Right hindlimb (tissue), 1 donor: ENCODE results near the gene CLDN14.

Experiments
- DNase-seq: peaks from one replicate; pipeline ENCODE4 v3.0.0-alpha.2; 2018

CLDN14 gene

DNA sequence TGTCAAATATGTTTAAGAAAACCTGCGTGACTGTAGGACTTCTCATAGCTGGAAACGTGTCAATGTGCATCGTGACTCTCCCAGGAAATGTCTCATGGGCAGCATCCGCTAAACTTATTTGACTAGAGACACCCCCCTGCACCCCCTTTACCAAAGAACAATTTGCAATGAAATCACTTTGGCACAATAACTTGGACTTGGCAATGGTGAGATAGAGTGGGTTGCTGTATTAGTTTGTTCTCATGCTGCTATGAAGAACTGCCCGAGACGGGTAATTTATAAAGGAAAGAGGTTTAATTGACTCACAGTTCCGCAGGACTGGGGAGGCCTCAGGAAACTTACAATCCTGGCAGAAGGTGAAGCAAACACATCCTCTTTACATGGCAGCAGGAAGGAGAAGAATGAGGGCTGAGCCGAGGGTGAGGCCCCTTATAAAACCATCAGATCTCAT, 13.8 kb downstream of the CLDN14 start:
- no peak for DNase-seq

DNA sequence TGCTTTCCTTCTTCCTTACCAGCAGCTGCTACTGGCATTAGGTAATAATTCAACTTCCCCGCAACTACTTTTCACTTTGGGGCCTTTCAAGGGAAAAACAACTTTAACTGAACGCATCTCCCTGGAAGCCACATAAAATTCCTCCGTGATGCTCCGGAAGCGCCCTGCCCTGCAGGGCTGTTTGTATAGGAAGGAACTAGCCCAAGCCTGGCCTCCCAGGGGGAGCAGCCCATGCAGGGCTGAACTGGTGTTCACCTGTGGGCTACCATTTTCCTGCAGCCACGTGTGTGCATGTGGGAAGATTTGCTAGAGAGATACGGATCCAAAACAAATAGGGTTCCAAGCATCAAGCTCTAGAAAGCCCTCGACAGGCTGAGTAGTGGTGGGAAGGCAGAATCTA, 14.4 kb downstream of the CLDN14 start:
- DNase-seq: no peak

DNA sequence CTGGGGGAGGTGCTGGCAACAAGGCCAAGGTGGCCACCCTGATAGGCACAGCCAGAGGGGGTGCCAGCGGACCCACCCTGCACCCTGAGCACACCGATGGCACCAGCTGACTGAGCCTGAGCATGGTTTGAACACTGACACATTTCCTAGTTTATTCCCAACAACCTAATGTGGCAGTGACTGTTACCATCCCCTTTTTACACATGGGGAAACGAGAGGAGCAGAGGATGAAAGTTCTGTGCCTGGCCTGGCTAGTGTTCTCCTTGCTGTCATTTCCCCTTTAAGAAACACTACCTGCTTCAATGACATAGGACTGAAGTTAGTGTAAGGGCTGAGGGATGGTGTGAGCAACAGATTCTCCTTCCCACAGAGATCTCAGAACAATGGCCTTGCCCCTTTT, 15.3 kb downstream of the CLDN14 start:
- no peak for DNase-seq

DNA sequence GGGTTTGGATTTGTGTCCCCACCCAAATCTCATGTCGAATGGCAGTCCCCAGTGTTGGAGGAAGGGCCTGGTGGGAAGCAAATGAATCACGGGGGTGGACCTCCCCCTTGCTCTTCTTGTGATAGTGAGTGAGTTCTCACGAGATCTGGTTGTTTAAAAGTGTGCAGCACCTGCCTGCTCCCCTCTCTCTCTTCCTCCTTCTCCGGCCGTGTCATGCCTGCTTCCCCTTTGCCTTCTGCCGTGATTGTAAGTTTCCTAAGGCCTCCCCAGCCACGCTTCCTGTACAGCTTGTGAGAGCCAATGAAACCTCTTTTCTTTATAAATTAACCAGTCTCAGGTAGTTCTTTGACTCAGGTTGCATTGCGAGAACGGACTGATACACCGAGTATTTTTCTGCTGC, 15.9 kb downstream of the CLDN14 start:
- DNase-seq: no peak

DNA sequence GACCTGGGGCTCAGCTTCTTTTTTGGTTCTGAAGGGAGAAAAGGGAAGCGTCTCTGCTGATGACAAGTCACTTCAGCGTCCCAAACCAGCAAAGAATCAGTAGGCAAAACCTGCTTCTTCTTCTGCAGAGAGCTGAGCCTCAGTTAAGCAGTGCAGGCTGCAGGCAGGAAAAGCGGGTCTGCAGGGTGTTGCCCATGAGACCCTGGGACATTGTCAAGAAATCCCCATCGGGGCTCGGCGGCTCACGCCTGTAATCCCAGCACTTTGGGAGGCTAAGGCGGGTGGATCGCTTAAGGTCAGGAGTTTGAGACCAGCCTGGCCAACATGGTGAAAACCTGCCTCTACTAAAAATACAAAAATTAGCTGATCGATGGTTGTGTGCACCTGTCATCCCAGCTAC, 16.7 kb downstream of the CLDN14 start:
- DNase-seq: no peak

DNA sequence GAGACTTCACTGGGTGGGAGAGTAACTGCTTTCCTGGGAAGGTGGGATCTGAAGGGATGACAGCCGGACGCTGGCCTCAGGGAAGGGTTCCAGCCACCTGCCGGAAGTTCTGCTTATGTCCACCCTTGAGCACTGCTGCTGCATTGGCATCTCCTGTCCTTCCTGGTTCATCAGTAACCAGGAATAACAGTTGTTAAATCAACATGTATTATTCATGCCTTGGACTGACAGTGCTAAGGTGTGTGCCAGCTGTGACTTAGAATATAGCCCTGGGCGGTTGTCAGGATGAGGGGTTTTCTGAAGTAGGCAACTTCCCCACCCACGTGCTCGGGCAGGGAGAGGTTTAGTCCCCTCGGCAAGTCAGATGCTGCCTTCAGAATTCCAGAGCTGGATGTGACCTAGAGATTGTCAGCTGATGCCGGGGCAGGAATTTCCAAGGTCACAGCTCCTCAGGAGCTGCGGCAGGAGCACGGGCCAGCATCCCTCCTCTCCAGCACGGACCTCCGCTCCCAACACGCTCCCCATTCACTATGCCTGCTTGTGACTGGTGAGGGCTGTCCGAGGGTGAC, 17.9 kb downstream of the CLDN14 start:
- DNase-seq: no peak

DNA sequence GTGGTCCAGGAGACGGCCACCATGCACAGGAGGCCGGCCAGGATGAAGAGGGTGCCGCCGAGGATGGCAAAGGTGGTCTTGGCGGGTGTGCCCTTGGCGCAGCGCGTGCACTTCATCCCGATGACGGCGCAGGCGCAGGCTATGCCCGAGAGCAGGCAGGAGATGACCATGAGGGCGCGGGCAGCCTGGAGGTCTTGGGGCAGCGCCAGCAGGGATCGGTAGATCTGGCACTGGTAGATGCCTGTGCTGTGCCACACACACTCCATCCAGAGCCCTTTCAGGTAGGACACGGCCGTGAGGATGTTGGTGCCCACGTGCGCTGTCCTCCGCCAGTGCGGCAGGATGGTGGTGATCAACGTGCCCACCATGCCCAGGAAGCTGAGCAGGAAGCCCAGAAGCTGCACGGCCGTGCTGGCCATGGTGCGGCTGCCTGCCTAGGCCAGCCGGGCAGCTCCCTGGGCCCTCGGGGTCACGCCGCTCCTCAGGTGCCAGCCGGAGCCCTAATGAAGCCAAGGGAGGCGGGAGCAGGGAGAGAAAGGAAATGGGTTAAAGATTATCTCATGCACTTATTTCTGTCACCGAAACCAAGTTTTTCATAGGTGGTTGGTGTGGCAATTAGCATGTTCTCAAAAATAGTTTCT, 18.5 kb downstream of the CLDN14 start:
- no peak for DNase-seq

DNA sequence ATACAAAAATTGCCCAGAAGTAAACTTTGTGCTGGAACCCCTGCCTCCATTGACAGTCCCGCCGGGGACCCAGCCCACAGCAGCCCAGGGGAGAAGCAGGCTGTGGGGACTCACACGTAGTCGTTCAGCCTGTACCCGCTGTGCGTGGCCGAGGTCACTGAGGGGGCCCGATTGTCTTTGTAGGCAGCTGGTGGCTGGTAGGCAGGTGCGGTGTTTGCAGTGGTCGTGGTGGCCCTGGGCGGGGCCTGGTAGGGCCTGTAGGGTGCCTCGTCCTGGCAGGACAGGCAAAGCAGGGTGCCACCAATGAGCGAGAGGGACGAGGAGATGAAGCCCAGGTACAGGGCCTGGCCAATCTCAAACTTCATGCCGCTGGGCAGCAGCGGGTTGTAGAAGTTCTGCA, 19.1 kb downstream of the CLDN14 start:
- DNase-seq: no peak

DNA sequence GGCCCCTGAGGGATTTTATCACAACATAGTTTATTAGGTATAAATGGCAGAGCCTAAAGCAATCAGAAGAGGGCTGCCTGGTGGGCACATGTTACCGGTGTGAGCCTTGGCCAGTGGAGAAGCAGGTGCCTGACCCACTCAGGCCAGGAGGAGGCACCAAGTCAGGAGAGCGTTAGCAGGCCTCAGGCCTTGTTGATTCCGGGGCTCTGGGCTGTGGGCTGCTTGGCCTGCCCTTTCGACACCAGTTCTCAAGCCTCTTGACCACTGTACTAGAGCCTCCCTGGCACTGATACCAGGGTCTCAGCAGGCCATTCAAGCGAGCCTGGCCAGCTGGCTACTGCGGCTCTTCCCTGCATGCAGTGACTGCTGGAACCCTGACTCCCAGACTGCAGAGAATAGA, 20.8 kb downstream of the CLDN14 start:
- no peak for DNase-seq

DNA sequence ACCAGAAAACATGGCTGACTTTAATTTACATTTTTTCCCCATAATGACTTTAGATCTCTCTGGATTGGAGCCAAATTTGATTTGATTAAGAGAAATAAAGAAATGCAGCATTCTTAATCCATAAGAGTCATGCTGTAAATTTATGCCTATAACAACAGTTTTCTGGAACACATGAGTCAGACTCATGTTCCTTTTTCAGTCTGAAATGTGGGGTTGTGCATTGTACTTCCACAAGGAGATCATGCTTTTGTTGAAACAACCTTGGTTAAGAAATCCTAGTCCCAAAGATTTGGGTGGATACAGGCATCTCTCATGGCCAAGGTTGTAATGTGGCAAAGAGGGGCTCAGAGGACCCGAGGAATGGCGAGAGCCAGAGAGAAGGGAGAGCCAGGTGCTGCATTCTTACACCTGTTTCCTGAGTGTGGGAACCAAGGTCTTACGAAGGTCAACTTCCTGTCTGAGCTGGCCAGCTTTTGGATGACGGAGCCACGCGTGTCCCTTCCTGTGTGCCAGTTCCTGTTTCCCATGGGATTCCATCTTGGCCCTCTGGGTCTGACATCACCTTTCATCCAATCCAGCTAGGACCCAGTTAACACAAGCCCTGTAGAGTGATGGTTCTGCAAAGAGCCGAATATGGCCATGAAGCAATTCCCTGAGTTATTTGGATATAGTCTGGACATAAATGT, 23.1 kb downstream of the CLDN14 start:
- DNase-seq: no peak

DNA sequence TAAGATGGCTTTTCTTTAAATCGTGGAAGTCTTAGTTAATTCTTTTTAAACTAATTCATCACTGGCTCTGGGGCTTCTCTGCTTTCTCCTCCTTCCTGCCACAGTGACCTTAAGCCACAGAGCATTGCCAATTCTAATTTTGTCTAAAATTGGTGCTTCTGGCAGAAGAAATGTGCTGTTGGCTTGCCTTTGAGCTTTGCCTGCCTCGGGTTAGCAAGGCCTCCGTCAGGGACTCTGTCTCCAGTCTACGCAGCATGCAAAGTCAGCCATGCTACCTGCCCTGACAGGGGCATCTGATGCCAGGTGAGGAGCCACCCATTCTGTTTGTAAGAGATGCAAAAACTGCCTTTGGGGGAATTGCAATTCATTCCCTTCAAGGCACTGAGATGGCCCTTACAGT, 25.2 kb downstream of the CLDN14 start:
- DNase-seq: no peak

DNA sequence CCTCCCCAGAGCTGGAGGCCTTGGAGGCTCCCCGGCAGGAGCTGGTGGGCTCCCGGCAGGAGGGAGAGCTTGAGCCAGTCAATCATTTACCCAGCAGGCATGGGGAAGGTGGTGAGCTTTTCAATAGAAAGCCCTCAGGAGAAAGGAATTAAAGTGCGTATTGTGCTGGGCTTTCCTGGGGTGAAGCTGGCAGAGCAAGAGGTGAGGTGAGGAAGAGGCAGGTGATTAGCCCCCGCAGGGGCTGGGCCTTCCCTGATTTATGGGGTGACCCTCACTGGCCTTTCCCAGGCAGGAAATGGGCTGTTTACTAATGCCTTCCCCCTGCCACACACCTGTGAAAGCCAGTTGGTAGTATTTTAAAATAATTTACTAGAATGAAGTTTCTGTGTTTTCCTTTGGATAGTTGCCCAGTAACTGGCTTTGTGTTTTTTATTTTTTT, 25.8 kb downstream of the CLDN14 start:
- DNase-seq: no peak

DNA sequence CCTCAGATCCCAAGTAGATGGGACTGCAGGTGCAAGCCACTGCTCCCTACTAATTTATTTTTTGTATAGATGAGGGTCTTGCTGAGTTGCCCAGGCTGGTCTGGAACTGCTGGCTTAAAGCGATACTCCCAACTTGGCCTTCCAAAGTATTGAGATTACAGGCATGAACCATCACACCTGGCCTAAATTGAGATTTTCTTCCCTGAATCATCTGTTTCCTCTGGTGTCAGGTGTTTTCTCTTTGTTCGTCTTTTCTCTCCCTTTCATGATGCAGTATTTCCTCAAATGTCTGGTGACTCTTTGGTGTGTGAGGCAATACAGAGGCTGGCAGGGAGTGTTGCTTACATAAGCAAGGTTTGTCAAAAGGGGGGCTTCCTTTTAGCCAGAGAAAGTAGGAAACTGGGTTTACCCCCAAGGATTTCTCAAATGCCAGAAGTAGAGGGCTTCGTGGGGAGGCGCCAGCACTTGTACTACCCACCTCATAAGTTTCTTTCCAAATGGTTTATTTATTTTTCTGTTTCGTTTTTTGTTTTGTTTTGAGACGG, 27.6 kb downstream of the CLDN14 start:
- DNase-seq: no peak

DNA sequence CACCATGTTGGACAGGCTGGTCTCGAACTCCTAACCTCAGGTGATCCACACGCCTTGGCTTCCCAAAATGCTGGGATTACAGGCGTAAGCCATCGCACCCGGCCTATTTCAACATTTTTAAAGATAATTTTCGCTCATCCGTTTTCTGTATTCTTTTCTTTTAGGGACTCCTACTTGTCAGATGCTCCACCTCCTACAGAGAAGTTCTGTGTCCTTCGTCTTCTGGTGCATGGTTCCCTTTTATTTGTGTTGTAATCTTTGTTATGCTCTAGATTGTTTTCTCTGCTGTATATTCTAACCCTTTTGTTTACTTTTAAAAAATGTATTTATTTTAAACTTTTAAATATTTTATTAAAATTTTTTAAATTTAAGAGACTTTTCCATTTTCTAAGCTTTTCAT, 28.4 kb downstream of the CLDN14 start:
- no peak for DNase-seq

DNA sequence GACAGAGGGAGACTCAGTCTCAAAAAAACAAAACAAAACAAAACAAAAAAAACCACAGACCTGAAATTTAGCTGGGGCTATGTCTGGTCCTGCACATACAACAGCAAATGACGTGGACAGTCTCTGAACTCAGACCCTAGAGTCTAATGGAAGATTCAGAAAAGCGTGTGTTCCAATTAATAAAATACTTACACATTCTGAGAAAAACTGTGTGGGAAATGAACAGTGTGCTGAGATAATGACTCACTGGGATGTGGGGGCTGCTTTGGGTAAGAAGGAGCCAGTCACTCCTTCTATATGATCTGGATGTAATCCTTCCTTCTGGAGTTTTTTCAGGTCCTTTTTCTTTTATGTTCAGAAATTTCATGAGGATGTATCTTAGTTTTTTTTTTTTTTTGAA, 29.4 kb downstream of the CLDN14 start:
- DNase-seq: no peak

DNA sequence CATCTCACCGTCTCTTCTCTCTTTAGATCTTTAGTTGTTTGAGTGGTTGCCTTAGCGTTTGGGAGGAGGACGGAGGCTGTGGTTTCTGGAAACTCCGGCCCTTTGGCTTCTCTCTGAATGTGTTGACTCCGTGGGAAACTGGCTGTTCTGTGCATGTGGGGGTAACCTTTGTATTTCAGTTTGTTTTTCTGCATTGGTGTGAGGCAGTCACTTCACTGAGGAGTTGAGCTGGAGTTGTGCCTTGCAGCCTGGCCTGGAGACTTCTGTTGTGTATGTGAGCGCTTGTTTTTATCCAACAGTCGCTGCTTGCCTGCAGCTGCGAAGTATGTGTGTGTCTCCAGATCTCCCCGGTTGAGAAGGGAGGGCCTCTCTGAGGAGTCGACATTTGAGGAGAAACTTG, 33.6 kb downstream of the CLDN14 start:
- DNase-seq: no peak

DNA sequence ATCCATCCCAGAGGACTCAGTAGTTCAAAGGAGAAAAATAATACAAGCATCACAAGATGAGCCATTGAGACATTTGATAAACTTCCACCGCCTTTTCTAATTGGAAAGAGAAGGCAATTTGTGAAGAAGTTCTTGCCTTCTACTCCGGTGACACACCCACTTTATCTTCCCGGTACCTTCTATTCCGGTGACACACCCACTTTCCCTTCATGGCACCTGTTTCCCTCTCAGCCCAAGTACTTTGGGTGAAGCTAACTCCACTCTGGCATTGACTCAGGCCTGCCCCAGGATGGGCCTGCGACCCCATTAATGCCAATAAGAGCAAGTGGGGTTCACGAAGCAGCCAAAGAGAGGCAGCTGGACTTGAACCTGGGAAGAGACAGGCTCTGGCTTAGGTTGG, 38.2 kb downstream of the CLDN14 start:
- no peak for DNase-seq

DNA sequence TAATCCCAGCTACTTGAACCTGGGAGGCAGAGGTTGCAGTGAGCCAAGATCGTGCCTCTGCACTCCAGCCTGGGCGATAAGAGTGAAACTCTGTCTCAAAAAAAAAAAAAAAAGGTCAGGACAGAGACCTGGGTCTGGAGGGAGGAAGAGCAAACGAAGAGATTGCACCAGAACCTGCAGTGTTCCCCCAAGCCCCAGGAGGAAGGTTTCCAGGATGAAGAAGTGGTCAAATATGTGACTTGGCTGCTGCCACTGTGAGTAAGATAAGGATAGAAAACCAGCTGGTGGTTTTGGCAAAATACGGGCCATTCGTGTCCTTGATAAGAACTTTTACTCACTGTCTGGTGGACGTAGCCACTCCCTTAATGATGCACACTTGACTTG, 42.2 kb downstream of the CLDN14 start:
- DNase-seq: no peak

DNA sequence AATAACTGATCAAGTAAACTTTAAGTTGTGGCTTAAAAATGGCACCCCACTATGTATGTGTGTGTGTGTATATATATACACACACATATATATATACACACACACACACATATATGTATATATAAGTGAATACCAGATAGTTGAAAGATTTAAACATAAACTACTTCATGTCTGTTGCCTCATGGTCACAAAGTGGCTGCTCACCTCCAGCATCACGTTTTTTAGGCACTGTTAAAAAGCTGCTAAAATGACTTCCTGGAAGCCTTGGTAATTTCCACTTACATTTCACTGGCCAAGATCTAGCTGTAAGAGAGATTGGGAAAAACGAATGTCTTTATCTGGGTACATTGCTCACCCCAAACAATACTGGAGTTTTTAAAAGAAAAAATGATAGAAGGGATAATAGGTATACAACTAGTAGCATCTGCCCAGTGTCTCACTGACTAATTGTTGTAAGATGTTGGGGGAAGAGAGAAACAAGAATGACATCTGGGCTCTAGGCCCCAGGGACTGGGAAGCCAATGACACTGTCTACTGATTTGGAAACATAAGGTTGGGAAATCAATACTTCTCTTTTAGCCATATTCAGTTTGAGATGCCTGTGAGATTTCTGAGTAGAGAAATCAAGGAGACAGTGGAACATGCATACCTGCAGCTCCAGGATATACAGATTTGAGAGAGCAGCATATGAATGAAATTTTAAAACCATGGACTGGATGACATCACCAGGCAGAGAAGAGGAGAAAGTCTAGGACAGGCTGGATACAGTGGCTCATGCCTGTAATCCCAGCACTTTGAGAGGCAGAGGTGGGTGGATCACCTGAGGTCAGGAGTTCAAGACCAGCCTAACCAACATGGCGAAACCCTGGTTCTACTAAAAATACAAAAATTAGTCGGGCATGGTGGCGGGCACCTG, 42.8 kb downstream of the CLDN14 start:
- no peak for DNase-seq

DNA sequence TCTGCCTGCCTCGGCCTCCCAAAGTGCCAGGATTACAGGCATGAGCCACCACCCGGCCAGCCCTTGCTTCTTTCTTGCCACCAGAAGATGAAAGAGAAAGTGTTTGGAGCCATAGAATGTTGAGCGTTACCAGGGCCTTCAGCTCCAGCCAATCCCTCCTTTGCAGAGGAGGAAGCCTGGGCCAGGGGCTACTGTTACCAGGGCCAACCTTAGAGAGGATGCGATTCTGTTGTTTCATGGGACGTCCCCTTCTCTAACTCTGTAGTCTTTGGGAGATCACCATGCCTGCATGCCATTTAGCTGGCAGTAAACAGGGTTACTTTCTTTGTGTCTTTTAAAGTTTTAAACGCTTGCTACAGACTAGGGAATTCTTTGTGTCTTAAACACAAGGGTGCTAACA, 45.8 kb downstream of the CLDN14 start:
- DNase-seq: no peak

DNA sequence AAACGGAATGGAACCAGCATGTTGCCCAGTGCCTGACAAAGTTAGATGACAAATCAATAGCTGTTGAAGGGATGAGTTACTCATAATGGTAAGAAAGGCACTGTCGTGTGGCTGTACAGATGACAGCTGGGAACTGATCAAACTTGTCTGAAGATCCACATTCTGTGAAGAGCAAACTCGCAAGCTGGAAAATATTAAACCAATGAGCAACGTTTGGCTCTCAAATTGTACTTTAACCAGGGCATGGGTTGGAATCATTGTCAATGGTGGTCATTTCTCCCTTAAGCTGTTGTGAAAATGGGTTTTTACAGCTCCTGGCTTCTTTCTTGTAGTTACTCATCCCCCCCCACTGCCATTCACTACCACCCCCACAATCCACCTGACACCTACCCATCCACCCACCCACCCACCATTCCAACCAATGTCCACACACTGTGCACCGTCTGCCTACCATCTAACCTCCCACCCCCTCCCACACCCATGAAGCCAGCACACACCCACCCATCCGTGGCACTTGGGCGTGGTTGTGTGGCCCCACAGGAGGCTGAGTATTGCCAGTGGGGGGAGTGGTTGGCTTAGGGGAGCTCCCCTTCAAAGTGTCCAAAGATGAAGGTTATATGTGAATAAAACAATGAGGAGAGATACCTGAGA, 46.7 kb downstream of the CLDN14 start:
- DNase-seq: no peak

DNA sequence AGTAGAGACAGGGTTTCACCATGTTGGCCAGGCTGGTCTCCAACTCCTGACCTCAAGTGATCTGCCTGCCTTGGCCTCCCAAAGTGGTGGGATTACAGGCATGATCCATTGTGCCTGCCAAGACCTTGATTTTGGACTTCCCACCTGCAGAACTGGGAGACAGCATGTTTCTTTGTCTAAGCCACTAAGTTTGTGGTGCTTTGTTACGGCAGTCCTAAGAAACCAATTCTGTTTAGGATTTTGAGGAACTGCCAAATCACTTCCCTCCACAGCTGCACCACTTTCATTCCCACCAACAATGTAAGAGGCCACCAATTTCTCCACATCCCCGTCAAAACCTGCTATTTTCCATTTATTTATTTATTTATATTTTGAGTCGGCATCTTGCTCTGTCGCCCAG, 48.7 kb downstream of the CLDN14 start:
- no peak for DNase-seq

DNA sequence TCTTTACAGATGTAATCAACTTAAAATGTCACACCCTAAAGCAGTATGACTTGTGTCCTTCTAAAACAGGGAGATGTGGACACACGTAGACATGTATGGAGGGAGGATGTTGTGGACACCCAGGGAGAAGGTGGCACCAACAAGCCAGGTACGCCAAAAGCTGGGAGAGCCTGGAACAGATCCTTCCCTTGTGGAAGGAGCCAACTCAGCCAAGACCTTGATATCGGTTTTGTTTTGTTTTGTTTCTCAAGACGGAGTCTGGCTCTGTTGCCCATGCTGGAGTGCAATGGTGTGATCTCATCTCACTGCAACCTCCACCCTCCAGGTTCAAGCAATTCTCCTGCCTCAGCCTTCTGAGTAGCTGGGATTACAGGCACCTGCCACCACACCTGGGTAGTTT, 49.1 kb downstream of the CLDN14 start:
- no peak for DNase-seq
